NCI-H2081 treated with DMSO at 0.1 percent for 48 hours (cell line): ENCODE results near the gene ROBO1.
A peak's percentile ranks its signal among the peaks of the same experiment; 100 is the strongest.
"Not testable (repeated sequence)": the region's sequence is repeated elsewhere in the genome, so short reads cannot be mapped to it uniquely, and the experiment has no call there.

Source experiments
- DNase-seq: peaks from one replicate; lab custom pipeline; 2025; lab: John Stamatoyannopoulos, UW

The ROBO1 gene

GRCh38 chr3:79310016-79310415 lies 457.8 kb downstream of the ROBO1 start:
- no peak for DNase-seq

GRCh38 chr3:79306934-79307570 lies 460.7 kb downstream of the ROBO1 start:
- DNase-seq: no peak

GRCh38 chr3:79299949-79300635 lies 467.7 kb downstream of the ROBO1 start:
- DNase-seq: not testable (repeated sequence)

- peak; percentile 84 for DNase-seq
Measured at GRCh38 chr3:79297245-79297960, 470.4 kb downstream of the ROBO1 start.

DNA sequence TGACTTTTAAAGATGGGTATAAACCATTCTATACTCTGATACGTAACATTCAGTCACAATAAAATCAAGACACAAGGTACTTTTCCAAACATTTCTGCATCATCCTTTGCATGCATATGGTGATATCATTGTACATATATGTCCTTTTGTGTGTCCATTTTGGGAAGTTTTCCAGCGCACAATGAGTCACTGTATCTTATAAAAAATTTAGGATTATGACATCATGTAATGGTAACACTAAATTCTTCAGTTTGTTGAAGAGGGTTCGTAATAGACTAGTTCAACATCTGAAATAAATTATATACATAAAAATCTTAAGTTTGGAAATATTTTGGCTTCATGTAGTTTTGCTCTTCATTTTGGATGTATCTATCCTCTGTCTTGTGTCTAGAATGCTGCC lies 480.9 kb downstream of the ROBO1 start:
- no peak for DNase-seq

- no peak for DNase-seq
Measured at GRCh38 chr3:79285871-79286270, 481.9 kb downstream of the ROBO1 start.

DNA sequence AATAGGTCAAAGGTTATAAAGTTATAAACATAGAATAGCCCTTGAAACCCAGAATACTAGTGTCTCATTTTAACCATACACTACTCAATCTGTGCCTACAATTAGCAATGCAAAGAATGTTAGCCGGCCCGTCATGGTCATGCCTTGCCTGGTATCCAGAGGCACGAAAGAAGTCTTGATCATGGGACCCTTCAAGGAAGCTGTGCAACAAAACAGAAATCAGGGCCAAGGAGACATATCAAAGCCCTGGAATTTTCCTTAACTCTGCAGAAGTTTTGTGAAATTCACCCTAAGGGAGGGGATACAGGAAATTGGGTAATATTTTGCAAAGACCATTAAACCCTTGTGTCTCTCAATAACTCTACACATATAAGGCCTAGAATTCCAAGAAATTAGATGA lies 482.4 kb downstream of the ROBO1 start:
- no peak for DNase-seq

DNA sequence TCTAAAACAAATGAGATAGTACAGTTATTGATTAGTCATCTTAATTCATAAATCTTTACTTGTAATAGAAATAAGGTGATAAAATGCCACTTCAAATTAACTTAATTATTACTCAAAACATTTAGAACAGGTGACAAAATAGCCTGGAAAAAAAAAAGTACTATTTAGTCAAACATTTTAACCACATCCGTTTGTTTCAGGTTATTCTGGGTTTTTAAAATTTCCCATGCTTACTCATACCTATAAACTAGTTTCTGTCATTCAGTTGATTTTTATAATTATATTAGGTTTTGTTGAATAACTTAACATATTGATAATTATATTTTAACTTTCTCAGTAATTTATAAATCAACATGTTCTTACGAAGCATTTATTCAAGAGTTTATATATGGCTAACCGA lies 483.0 kb downstream of the ROBO1 start:
- DNase-seq: no peak

DNA sequence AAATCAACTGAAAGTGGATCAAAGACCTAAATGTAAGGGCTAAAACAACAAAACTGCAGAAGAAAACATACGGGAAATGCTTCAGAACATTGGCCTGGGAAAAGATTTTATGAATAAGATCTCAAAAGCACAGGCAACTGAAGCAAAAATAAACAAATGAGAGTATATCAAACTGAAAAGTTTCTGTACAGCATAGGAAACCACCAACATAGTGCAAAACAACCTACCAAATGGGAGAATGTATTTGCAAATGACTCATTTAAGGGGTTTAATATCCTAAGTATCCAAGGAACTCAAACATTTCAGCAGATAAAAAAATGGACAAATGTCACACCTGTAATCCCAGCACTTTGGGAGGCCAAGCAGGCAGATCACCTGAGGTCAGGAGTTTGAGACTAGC lies 489.1 kb downstream of the ROBO1 start:
- no peak for DNase-seq

- DNase-seq: no peak
Measured at GRCh38 chr3:79268422-79268821, 499.4 kb downstream of the ROBO1 start.

DNA sequence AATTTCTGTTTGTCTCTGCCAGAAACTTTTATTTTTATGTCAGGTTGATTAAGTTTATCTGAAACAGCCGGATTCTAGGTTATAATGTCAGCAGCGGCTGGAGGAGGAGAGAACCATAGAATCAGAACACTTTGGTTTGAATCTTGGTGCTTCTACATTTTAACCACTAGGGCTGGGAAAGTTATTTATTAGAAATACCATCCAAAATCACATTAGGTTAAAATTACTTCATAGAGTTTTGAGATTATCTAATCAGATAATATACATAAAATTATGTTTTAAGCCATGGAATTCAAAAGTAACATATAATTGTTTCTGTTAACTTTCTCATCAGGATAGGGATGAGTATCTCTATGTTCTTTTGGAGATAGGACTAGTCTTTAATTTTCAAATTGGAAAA lies 502.9 kb downstream of the ROBO1 start:
- no peak for DNase-seq

GRCh38 chr3:79263423-79263822 lies 504.4 kb downstream of the ROBO1 start:
- no peak for DNase-seq

- no peak for DNase-seq
Measured at GRCh38 chr3:79258479-79258878, 509.3 kb downstream of the ROBO1 start.

DNA sequence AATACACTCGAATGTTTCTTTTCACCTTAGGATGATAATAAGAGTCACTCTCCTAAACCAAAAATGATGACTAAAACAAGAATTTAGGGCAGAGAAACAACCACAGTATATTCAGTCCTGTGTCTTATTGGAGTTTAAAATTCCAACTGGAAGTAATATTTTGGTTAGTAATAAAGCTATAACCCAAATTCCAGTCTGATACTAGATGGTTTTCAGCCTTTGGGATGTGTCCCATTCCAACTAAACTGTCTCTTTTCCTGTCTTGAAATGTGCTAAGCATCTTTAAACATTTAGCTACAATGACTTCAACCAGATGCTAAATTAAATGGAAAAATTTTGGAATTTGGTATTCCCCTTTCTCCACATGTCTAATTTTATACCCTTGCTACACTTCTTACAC lies 510.0 kb downstream of the ROBO1 start:
- no peak for DNase-seq

GRCh38 chr3:79255702-79256101 lies 512.1 kb downstream of the ROBO1 start:
- DNase-seq: no peak

GRCh38 chr3:79255292-79255691 lies 512.5 kb downstream of the ROBO1 start:
- DNase-seq: no peak

- DNase-seq: no peak
Measured at GRCh38 chr3:79253704-79254103, 514.1 kb downstream of the ROBO1 start.

GRCh38 chr3:79253271-79253670 lies 514.5 kb downstream of the ROBO1 start:
- DNase-seq: no peak

DNA sequence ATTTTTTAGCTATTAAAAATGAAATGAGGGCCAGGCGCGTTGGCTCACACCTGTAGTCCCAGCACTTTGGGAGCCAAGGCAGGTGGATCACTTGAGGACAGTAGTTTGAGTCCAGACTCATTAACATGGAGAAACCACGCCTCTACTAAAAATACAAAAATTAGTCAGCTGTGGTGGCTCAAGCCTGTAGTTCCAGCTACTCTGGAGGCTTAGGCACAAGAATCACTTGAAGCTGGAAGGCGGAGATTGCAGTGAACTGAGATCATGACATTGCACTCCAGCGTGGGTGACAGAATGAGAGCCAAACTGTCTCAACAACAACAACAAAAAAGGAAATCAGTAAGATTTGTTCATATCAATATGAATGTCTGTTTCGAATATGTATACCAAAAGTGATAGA lies 517.1 kb downstream of the ROBO1 start:
- no peak for DNase-seq

GRCh38 chr3:79249701-79250100 lies 518.1 kb downstream of the ROBO1 start:
- no peak for DNase-seq

DNA sequence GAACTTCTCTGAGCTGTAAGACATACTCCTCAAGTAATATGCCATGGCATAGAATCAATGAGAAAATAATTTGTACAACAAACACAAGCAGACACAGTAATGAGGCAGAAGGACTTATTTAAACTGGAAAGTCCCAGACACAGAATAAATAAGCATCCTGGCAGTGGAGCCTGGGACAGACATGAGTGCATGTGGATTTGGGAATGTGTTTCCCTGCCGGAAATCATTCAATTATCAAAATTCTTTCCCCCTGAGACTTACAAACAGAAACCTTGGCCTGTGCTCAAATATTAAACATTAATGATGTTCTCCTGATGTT lies 520.1 kb downstream of the ROBO1 start:
- DNase-seq: no peak

GRCh38 chr3:79246875-79247724 lies 520.7 kb downstream of the ROBO1 start:
- DNase-seq: no peak
